ENCODE results near the gene LDLR.
"Not testable (repeated sequence)": the region's sequence is repeated elsewhere in the genome, so short reads cannot be mapped to it uniquely, and the experiment has no call there.

The LDLR gene

GRCh38 chr19:11176466-11177193 lies 87.4 kb downstream of the LDLR start:
- DNase-seq = no peak

DNA sequence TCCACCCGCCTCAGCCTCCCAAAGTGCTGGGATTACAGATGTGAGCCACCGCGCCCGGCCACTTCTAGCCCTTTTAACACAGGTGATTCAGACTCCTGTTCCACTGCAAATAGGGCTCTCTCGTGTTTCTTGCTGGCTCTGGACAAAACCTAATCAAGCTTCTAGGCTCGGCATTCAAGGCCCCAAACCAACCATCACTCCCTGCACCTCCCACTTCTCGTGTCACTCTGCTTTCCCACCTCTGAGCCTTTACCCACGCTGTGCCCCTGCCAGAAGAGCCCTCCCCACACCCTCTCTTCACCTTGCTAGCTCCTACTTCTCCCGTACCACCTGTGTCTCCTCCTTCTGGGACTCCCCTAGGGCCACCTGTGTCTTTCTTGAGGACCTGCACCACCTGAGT lies 88.3 kb downstream of the LDLR start:
- DNase-seq = no peak

DNA sequence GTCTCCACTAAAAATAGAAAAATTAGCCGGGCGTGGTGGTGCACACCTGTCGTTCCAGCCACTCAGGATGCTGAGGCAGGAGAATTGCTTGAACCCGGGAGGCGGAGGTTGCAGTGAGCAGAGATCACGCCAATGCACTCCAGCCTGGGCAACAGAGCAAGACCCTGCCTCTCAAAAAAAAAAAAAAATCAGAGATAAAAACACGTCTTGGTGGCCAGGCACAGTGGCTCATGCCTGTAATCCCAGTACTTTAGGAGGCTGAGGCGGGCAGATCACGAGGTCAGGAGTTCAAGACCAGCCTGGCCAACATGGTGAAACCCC lies 89.8 kb downstream of the LDLR start:
- not testable (repeated sequence) for DNase-seq

GRCh38 chr19:11179716-11180297 lies 90.5 kb downstream of the LDLR start:
- DNase-seq = no peak

GRCh38 chr19:11180346-11180745 lies 91.1 kb downstream of the LDLR start:
- DNase-seq = no peak

GRCh38 chr19:11180975-11181374 lies 91.7 kb downstream of the LDLR start:
- DNase-seq = not testable (repeated sequence)

GRCh38 chr19:11181488-11181887 lies 92.2 kb downstream of the LDLR start:
- DNase-seq = no peak
